Measurements from ENCODE around the gene S1PR4.

DNA sequence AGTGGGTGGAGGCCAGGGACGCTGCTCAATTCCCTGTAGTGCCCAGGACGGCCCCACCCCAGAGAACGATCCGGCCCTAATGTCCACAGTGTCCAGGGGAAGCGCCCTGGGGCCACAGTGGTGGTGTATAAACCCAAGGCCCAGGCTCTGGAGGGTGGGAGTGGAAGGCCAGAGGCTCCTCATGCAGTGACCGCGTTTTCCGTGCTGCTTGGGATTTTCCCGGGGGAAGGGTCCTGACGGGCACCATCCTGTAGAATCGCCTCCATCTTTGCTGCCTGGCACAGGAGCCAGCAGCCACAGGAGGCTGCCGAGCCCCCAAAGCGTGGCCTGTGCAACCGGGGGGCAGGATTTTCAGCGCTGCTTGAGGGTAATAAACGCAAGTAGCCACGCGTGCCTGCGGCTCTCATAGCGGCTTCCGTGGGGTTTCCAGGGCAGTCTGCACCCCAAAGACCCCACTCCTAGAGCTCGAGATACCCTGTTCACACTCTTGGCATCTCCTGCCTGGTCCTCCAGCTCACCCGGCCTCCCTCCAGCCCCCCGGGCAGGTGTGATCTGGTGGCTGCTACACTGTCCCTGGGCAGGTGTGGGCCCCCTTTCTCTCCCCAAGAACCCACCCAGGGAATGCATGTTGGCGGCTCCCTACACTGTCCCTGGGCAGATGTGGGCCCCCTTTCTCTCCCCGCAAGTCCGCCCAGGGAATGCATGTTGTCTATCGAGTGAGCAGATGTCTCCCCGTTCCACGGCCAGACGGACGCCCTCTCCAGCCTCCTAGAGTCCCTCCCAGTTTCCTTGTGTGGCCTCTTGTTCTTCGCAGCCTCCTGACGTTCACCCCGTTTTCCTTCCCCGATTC, 9.3 kb downstream of the S1PR4 start:
- no peak for TF ChIP-seq JUN (IDR thresholded peaks at IDR 0.05; ENCODE audit: low read depth, low read length)
- TF ChIP-seq GTF2F1 (IDR thresholded peaks at IDR 0.05; ENCODE audit: borderline replicate concordance, low read depth, low read length), result no peak
- TF ChIP-seq ZNF274 (IDR thresholded peaks at IDR 0.05; ENCODE audit: borderline replicate concordance, extremely low read depth, low read length), result no peak
